ENCODE measurements around the gene CTTNBP2. TPM values are rescaled to one million over a fixed set of nuclear protein-coding genes. Genes with fewer than 3 reads are reported as not detected.

Gene CTTNBP2
- total RNA-seq, 1 donor from 2014 or later: 25.5 TPM

DNA sequence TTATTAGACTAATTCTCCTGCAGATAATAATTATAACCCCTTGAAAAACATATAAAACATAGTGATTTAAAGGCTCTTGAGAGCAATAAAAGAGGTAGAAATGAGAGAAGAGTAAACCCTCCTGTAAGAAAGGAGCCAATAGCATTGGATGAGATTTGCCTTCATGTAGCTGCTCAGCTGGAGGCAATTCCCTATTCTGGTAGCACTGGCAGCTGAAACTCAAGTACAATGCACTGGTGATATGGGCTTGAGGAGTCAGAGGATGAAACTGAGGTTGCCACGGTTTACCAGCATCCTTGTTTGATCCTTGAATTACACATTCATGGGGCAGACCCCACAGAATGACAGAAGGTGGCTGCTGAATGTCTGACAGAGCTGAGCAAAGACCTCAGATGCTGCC, 76.4 kb downstream of the CTTNBP2 start:
- H4K20me1 ChIP-seq (ENCODE audit: low read depth): peaks cover 13% of the 10 kb centered on the region
- H3F3A ChIP-seq (ENCODE audit: low read depth): no peaks in the 10 kb centered on the region
- H3K79me2 ChIP-seq (ENCODE audit: low read depth): peaks cover 68% of the 10 kb centered on the region
- no peaks in the 10 kb centered on the region for H3K9me3 ChIP-seq (ENCODE audit: low read depth)
- no peaks in the 10 kb centered on the region for H3K4me1 ChIP-seq
- H3K36me3 ChIP-seq: no peaks in the 10 kb centered on the region
- Mint-ChIP-seq H3K4me1 (peaks cover 8% of the 10 kb centered on the region), H3K9me3 (no peaks in the 10 kb centered on the region), H3K27ac (no peak overlapping the region), H3K4me3 (no peak overlapping the region), H3K27me3 (ENCODE audit: insufficient read depth, low read depth) (no peaks in the 10 kb centered on the region), H3K36me3 (peaks cover 6% of the 10 kb centered on the region)
- no peak overlapping the region for H3K4me3 ChIP-seq
- no peak overlapping the region for H2AFZ ChIP-seq (replicated peaks)
- no peak overlapping the region for H3K27ac ChIP-seq
- H3K9ac ChIP-seq: no peak overlapping the region
- H3K27me3 ChIP-seq: no peaks in the 10 kb centered on the region
- DNase-seq (ENCODE audit: low spot score): no peak
- H3K4me2 ChIP-seq: no peak overlapping the region
- TF ChIP-seq, protein P1, sequence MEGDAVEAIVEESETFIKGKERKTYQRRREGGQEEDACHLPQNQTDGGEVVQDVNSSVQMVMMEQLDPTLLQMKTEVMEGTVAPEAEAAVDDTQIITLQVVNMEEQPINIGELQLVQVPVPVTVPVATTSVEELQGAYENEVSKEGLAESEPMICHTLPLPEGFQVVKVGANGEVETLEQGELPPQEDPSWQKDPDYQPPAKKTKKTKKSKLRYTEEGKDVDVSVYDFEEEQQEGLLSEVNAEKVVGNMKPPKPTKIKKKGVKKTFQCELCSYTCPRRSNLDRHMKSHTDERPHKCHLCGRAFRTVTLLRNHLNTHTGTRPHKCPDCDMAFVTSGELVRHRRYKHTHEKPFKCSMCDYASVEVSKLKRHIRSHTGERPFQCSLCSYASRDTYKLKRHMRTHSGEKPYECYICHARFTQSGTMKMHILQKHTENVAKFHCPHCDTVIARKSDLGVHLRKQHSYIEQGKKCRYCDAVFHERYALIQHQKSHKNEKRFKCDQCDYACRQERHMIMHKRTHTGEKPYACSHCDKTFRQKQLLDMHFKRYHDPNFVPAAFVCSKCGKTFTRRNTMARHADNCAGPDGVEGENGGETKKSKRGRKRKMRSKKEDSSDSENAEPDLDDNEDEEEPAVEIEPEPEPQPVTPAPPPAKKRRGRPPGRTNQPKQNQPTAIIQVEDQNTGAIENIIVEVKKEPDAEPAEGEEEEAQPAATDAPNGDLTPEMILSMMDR (IDR thresholded peaks at IDR 0.05): no peak
- no peak for TF ChIP-seq EZH2phosphoT487 (IDR thresholded peaks at IDR 0.05)
- no peak for TF ChIP-seq EZH2 (IDR thresholded peaks at IDR 0.05)

- H3K4me2 ChIP-seq: no peak overlapping the region
- no peaks in the 10 kb centered on the region for H3K4me1 ChIP-seq
- peaks cover 3% of the 10 kb centered on the region for H4K20me1 ChIP-seq (ENCODE audit: low read depth)
- H3K27me3 Mint-ChIP-seq (ENCODE audit: insufficient read depth, low read depth): no peaks in the 10 kb centered on the region
- no peak overlapping the region for H3K4me3 Mint-ChIP-seq
- peaks cover 41% of the 10 kb centered on the region for H3K79me2 ChIP-seq (ENCODE audit: low read depth)
- peaks cover 4% of the 10 kb centered on the region for H3K36me3 ChIP-seq
- no peaks in the 10 kb centered on the region for H3K27me3 ChIP-seq
- no peaks in the 10 kb centered on the region for H3K9me3 ChIP-seq (ENCODE audit: low read depth)
- no peak overlapping the region for H3K27ac Mint-ChIP-seq
- H3K9ac ChIP-seq: no peak overlapping the region
- no peak overlapping the region for H2AFZ ChIP-seq (replicated peaks)
- TF ChIP-seq, protein P1 (IDR thresholded peaks at IDR 0.05): no peak
- no peak for TF ChIP-seq EZH2phosphoT487 (IDR thresholded peaks at IDR 0.05)
- no peak for TF ChIP-seq EZH2 (IDR thresholded peaks at IDR 0.05)
- H3K27ac ChIP-seq: no peak overlapping the region
- no peak overlapping the region for H3K4me3 ChIP-seq
- peaks cover 16% of the 10 kb centered on the region for H3K36me3 Mint-ChIP-seq
- no peaks in the 10 kb centered on the region for H3F3A ChIP-seq (ENCODE audit: low read depth)
- H3K9me3 Mint-ChIP-seq: no peaks in the 10 kb centered on the region
- no peak for DNase-seq (ENCODE audit: low spot score)
- H3K4me1 Mint-ChIP-seq: peaks cover 8% of the 10 kb centered on the region
Measured at GRCh38 chr7:117793976-117794375, 79.3 kb downstream of the CTTNBP2 start.

DNA sequence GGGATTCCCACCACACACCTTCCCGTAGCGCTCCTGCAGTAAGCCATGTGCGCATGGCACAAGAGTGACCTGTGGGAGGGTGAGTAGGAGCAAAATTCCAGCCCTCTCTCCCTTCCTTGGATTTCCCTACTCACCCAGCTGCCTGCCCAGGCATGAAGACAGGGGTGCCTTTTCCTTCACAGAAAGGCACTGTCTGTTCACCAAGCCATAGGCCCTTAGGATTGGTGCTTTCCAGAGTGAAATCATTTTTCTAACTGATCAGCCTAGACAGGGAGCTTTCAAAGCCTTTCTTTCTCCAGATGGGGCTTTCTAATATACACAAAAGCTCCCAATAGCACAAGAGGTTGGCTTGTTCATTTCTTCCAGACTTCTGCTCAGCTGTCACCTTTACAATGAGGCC, 79.7 kb downstream of the CTTNBP2 start:
- H3K27ac Mint-ChIP-seq: no peak overlapping the region

More for the DNA sequence above, 79.7 kb downstream of the CTTNBP2 start:
- H3K27me3 Mint-ChIP-seq (ENCODE audit: insufficient read depth, low read depth): no peaks in the 10 kb centered on the region
- TF ChIP-seq EZH2phosphoT487 (IDR thresholded peaks at IDR 0.05) (no peak), EZH2 (IDR thresholded peaks at IDR 0.05) (no peak)
- TF ChIP-seq, protein P1 (IDR thresholded peaks at IDR 0.05): no peak
- Histone ChIP-seq H3K4me2 (no peak overlapping the region), H3K27me3 (no peaks in the 10 kb centered on the region), H3K4me3 (no peak overlapping the region), H3K4me1 (peaks cover 3% of the 10 kb centered on the region), H3K79me2 (ENCODE audit: low read depth) (peaks cover 37% of the 10 kb centered on the region), H3K36me3 (peaks cover 4% of the 10 kb centered on the region), H3K27ac (no peak overlapping the region), H3K9ac (no peak overlapping the region), H2AFZ (replicated peaks) (no peak overlapping the region), H3F3A (ENCODE audit: low read depth) (peaks cover 3% of the 10 kb centered on the region), H3K9me3 (ENCODE audit: low read depth) (no peaks in the 10 kb centered on the region), H4K20me1 (ENCODE audit: low read depth) (peaks cover 7% of the 10 kb centered on the region)
- no peak for DNase-seq (ENCODE audit: low spot score)
- no peak overlapping the region for H3K4me3 Mint-ChIP-seq
- H3K4me1 Mint-ChIP-seq: peaks cover 8% of the 10 kb centered on the region
- H3K36me3 Mint-ChIP-seq: peaks cover 16% of the 10 kb centered on the region
- no peaks in the 10 kb centered on the region for H3K9me3 Mint-ChIP-seq
